GM12801 (cell line): ENCODE data around the gene GNPTG.

Source experiments
- TF ChIP-seq, protein P1 (sequence below): IDR thresholded peaks from one replicate; pipeline ENCODE4 v1.5.1; 2011; ENCODE audit warnings: control low read depth; ENCODE audit not compliant: insufficient read length; ENCODE audit errors: extremely low read depth

Gene GNPTG

DNA sequence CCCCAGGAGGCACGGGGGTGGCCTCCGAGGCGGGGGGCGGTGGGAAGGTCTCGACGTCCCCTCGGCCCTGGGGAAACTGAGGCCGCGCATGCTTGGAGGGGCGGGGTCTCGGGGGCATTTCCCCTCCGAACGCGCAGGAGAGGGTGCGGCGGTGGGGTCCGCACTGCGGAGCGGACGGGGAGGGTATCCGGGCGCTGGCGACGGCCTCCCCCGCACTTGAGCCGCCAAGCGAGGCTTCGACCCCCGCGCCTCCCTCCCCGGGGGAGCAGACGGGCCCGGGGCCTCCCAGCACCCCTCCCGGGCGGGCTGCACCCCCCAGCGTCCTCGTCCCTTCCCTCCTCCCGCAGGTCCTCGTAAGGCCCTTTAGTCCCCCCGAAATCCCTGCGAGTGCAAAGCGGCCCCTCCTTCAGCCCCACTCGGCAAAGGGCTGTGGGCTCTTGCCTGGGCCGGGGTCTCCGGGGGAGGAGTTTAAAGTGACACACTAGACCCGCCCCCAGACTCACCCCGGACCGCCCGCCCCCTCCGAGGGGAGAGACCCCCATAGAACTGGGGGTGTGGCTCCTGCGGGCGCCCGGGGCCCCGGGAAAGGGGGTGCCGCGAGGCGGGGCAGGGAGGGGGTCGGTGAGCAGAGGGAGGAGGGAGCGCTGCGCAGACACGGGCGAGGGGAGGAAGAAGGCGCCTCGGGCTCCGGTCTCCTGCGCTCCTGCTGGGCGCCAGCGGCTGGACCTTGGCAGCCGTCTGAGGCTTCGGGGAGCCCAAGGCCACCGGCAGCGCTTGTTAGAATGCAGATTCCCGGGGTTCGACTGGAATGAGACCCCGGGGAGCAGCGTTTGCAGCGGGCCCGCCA is 17.7 kb upstream of the GNPTG start:
- TF ChIP-seq, protein P1, sequence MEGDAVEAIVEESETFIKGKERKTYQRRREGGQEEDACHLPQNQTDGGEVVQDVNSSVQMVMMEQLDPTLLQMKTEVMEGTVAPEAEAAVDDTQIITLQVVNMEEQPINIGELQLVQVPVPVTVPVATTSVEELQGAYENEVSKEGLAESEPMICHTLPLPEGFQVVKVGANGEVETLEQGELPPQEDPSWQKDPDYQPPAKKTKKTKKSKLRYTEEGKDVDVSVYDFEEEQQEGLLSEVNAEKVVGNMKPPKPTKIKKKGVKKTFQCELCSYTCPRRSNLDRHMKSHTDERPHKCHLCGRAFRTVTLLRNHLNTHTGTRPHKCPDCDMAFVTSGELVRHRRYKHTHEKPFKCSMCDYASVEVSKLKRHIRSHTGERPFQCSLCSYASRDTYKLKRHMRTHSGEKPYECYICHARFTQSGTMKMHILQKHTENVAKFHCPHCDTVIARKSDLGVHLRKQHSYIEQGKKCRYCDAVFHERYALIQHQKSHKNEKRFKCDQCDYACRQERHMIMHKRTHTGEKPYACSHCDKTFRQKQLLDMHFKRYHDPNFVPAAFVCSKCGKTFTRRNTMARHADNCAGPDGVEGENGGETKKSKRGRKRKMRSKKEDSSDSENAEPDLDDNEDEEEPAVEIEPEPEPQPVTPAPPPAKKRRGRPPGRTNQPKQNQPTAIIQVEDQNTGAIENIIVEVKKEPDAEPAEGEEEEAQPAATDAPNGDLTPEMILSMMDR = no peak

DNA sequence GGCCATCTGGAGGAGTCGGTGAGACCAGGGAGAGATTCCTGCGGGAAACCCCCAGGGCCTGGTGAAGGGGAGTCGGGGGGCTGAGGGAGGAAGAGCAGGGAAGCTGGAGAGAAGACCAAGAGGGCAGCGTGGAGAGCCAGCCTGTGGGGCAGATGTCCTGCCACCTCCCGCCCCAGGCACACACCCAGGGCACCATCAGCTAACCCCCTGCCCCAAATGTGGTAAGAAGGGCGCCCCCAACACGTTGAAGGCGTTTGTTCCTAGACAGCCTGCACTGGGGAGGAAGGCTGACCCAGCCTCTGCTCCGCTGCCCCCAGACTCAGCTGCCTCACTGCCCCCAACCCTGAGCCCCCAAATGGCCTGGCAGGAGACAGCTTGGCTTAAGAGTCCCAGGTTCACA is 17.0 kb upstream of the GNPTG start:
- TF ChIP-seq, protein P1 = no peak

DNA sequence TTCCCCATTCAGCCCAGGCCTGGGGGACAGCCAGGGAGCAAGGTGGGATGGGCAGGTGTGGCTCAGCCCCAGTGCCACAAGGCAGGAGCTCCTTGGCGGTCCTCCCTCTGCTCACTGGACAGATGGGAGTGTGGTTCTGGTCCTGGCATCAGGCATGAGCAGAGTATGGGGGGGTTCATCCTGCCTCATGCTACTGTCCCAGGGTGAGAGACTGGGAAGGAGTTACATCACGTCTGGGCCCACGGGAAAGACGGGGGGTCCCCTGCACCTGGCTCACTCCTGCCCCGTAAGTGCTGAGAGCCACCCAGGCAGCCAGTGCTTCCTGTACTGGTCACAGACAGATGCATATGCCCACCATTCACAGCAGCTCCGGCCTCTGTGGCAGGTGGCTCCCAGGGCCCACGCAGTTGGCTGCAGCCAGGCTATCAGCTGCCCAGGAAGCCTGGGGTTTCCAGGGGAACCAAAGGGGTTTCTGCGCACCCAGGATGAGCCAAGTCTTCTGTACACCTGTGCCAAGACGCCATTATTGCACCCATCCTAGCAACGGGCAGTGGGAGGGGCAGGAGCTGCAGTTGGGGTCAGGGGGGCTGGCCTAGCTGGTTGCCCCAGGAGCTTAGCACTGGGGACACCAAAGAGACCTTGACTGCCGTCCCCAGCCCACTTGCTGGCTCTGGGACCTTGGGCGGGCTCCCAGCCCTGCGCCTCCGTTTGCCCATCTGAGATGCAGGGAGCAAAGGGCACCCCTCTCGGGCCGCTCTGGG is 16.3 kb upstream of the GNPTG start:
- TF ChIP-seq, protein P1 = no peak

DNA sequence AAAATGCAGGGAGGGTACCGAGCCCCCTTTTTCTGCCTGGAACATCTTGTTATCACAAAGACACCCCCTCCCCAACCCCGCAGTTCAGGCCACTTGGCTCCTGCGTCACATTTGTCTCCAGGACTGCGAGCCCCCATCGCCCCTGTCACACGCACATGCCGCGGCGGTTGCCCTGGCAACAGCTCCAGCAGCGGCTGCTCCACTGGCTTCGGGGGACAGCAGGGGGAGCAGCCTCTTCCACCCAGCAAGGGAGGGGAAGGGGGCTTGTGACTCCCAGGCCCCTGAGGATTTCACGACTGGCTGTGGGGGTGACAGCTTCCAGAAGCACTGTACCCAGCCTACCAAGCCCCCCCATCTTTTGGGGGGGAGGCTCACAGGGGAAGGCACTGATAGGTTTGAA is 15.7 kb upstream of the GNPTG start:
- TF ChIP-seq, protein P1 = no peak

DNA sequence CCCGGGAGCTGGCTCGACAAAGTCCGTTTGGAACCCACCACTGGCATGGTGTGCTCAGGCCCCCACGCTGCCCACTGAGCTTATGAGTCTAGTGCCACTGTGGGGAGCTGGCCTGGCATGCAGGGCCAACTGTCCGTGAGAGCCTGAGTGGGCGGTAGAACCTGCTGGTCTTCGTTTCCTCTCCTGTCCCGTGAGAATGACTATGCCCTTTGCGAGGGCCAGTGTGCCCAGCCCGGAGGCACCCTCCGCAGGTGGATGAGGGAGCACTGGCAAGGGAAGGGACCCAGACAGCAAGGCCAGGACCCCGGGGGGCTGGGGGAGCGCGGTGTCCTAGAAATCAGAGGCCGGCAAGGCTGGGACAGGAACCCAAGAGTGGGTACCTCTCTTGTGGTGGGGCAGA is 15.1 kb upstream of the GNPTG start:
- TF ChIP-seq, protein P1 = no peak

DNA sequence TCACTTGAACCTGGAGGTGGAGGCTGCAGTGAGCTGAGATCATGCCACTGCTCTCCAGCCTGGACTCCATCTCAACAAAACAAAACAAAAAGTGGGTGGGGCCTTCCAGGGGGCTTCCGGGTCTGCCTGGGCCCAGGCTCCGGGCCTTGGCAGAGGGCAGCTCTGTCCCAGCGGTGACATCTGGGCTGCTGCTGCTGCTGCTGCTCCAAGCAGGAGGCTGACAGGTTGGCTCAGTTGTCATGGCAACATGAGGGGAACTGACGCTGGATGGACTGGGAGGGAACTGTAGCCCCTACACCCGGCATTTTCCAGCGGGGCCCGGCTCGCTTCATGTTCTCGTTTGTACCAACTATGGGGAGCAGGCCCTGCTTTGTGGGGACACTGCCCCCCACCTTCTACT is 14.2 kb upstream of the GNPTG start:
- TF ChIP-seq, protein P1 = no peak

DNA sequence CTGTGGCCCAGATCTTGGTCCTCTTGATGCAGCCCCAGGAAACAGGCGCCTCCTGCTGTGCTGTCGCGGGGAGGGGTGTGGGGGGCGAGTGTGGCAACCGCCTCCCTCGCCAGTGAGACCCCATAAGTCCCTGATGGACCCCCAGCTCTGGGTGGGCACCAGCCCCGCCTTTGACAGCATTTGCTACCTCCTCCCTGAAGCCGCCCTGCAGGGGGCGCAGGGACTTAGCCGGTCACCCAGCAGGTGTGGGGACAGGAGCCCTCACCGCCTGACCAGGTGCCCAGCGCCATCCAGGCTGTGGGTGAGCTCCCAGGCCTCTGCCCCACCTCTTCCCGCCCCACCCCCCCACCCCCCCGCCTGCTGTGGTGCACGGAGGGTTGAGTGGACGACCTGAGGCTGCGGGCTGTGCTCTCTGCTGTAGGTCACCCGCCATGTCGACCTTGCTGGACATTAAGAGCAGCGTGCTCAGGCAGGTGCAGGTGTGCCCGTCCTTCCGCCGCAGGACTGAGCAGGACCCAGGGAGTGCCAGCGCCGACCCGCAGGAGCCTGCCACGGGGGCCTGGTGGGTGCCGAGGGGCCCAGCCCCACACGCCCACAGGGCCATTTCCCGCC is 13.5 kb upstream of the GNPTG start:
- TF ChIP-seq, protein P1 = no peak
